Measurements from ENCODE around the gene PTX4. TPM values are rescaled to one million over a fixed set of nuclear protein-coding genes. Genes with fewer than 3 reads are reported as not detected.

Gene PTX4
- total and polyA plus RNA-seq, 2 experiments from 2014 or later, result not detected

DNA sequence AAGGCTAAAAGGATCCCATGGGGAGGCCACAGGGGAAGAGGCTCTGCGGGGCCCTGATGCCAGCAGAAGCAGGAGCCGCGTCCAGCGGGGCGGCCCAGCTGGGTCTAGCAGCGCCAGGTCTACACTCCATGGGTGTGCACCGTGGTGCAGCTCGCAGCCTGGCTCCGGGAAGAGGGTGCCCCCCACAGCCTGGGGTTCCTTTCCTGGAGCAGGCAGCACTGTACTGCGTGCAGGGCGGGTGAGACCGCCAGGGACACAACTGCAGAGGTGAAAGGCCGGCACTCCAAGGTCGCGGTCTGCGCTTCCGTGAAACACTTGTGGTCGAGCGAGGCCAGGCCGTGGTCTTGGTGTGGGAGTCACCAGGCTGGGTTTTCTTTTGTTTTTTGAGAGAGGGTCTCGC is 37.9 kb downstream of the PTX4 start (continued):
- TF ChIP-seq, protein P1, sequence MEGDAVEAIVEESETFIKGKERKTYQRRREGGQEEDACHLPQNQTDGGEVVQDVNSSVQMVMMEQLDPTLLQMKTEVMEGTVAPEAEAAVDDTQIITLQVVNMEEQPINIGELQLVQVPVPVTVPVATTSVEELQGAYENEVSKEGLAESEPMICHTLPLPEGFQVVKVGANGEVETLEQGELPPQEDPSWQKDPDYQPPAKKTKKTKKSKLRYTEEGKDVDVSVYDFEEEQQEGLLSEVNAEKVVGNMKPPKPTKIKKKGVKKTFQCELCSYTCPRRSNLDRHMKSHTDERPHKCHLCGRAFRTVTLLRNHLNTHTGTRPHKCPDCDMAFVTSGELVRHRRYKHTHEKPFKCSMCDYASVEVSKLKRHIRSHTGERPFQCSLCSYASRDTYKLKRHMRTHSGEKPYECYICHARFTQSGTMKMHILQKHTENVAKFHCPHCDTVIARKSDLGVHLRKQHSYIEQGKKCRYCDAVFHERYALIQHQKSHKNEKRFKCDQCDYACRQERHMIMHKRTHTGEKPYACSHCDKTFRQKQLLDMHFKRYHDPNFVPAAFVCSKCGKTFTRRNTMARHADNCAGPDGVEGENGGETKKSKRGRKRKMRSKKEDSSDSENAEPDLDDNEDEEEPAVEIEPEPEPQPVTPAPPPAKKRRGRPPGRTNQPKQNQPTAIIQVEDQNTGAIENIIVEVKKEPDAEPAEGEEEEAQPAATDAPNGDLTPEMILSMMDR (conservative IDR thresholded peaks at IDR 0.05; ENCODE audit: low read depth in 2 of 2), result no peak
- TF ChIP-seq, protein P2, sequence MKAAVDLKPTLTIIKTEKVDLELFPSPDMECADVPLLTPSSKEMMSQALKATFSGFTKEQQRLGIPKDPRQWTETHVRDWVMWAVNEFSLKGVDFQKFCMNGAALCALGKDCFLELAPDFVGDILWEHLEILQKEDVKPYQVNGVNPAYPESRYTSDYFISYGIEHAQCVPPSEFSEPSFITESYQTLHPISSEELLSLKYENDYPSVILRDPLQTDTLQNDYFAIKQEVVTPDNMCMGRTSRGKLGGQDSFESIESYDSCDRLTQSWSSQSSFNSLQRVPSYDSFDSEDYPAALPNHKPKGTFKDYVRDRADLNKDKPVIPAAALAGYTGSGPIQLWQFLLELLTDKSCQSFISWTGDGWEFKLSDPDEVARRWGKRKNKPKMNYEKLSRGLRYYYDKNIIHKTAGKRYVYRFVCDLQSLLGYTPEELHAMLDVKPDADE (IDR thresholded peaks at IDR 0.05), result no peak
- TF ChIP-seq POLR2AphosphoS5 (IDR thresholded peaks at IDR 0.05; ENCODE audit: low read depth), result no peak
- no peak for TF ChIP-seq NANOG (IDR thresholded peaks at IDR 0.05; ENCODE audit: borderline replicate concordance)
- TF ChIP-seq EZH2phosphoT487 (IDR thresholded peaks at IDR 0.05; ENCODE audit: unreplicated experiment), result no peak
- TF ChIP-seq EZH2 (IDR thresholded peaks at IDR 0.05; ENCODE audit: low read depth, unreplicated experiment), result no peak
- no peak for TF ChIP-seq CREB1 (CRISPR knock-in tag; IDR thresholded peaks at IDR 0.05; ENCODE audit: low read depth)

DNA sequence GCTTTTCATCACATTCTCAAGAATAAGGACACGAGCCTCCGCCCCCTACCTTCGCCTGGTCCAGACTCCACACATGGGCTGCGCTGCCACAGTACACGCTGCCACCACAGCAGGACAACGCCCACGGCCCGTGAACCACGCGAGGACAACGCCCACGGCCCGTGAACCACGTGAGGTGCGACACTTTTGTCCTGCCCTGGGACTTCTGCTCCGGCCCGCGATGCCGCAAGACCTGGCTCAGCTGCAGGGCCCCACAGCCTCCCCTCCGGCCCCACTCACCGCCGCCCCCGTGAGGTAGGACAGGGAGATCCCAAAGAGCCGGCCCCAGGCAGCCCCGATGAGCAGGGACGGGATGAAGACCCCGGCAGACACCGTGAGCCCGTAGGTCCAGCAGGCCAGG is 38.5 kb downstream of the PTX4 start:
- Histone ChIP-seq H3K4me2 (no peak overlapping the region), H3K36me3 (ENCODE audit: insufficient read depth) (no peaks in the 10 kb centered on the region), H3K4me1 (ENCODE audit: insufficient read depth) (no peaks in the 10 kb centered on the region), H3F3A (replicated peaks; ENCODE audit: low read depth) (no peaks in the 10 kb centered on the region), H3K79me2 (replicated peaks; ENCODE audit: insufficient read depth) (no peaks in the 10 kb centered on the region), H3K27me3 (ENCODE audit: insufficient read depth) (no peaks in the 10 kb centered on the region), H2AFZ (no peak overlapping the region), H3K4me3 (no peak overlapping the region), H4K20me1 (replicated peaks; ENCODE audit: insufficient read depth) (no peaks in the 10 kb centered on the region), H3K27ac (ENCODE audit: low read depth) (no peak overlapping the region), H3K9me2 (ENCODE audit: insufficient read depth) (no peaks in the 10 kb centered on the region)
- H3K4me3 Mint-ChIP-seq, result no peak overlapping the region
- peak overlapping the region; percentile 82; the same call in 1 of the 2 replicates for H3K27ac Mint-ChIP-seq
- no peaks in the 10 kb centered on the region for H3K9me3 Mint-ChIP-seq
- peak; percentile 52 for DNase-seq (ENCODE audit: low spot score)
- peaks cover 9% of the 10 kb centered on the region for H3K27me3 Mint-ChIP-seq (ENCODE audit: insufficient read depth, low read depth, poor library complexity)
- TF ChIP-seq ZNF331 (CRISPR knock-in tag; IDR thresholded peaks at IDR 0.05; ENCODE audit: low read depth), result no peak
- TF ChIP-seq, protein P1 (conservative IDR thresholded peaks at IDR 0.05; ENCODE audit: low read depth in 2 of 2), result peak; percentile 21 to 56; a peak in 2 of 4 replicates
- TF ChIP-seq, protein P2 (IDR thresholded peaks at IDR 0.05), result no peak
- H3K4me1 Mint-ChIP-seq, result no peaks in the 10 kb centered on the region
- ATAC-seq, result peak; percentile 73
- H3K36me3 Mint-ChIP-seq (ENCODE audit: low read depth), result peaks cover 12% of the 10 kb centered on the region
